ENCODE measurements around the gene STYXL2.

GRCh38 chr1:167051907-167052306 lies 42.0 kb upstream of the STYXL2 start:
- TF ChIP-seq CTCF (IDR thresholded peaks at IDR 0.05 in 8 of 11, conservative IDR thresholded peaks at IDR 0.05 in 3 of 11) (no peak), POLR2A (IDR thresholded peaks at IDR 0.05) (no peak), POLR2AphosphoS5 (IDR thresholded peaks at IDR 0.05) (no peak)

Data from spleen (tissue), 7 donors.